GM18907 (cell line): Measurements from ENCODE around the gene ASB12.
"Not testable (repeated sequence)": the region's sequence is repeated elsewhere in the genome, so short reads cannot be mapped to it uniquely, and the experiment has no call there.

Source experiments
- ATAC-seq: cut with Tn5 transposase; IDR thresholded peaks from one replicate; pipeline ENCODE4 v1.9.1; 2021; ENCODE audit warnings: mild to moderate bottlenecking, moderate library complexity; ENCODE audit not compliant: unreplicated experiment

ASB12 gene

GRCh38 chrX:64230123-64230970 is at the start of gene ASB12:
Gene ASB12, minus strand, starts transcription at chrX:64230607. Its CDS starts 4,957 bp downstream, at chrX:64225650.
- ATAC-seq, result no peak

GRCh38 chrX:64265265-64265664 is 34.9 kb upstream of the ASB12 start:
- ATAC-seq, result no peak

GRCh38 chrX:64229154-64229553 is 1.3 kb downstream of the ASB12 start:
- no peak for ATAC-seq

- ATAC-seq, result no peak
Observed at GRCh38 chrX:64218023-64218422, 12.4 kb downstream of the ASB12 start.

- not testable (repeated sequence) for ATAC-seq
Observed at GRCh38 chrX:64213989-64214388, 16.4 kb downstream of the ASB12 start.

GRCh38 chrX:64206556-64207162 is 23.7 kb downstream of the ASB12 start:
- no peak for ATAC-seq

GRCh38 chrX:64205735-64206501 is 24.5 kb downstream of the ASB12 start:
- peak; percentile 94 for ATAC-seq

- ATAC-seq, result peak; percentile 54
Observed at GRCh38 chrX:64205441-64205734, 25.0 kb downstream of the ASB12 start, which contains the start of gene AMER1. Gene AMER1, minus strand, starts transcription at chrX:64205708. Its CDS starts 12,422 bp downstream, at chrX:64193286.

- ATAC-seq, result peak; percentile 17
Observed at GRCh38 chrX:64204701-64205440, 25.5 kb downstream of the ASB12 start.

- ATAC-seq, result no peak
Observed at GRCh38 chrX:64204252-64204651, 26.2 kb downstream of the ASB12 start.

GRCh38 chrX:64202808-64203325 is 27.5 kb downstream of the ASB12 start:
- ATAC-seq, result no peak

GRCh38 chrX:64198036-64198435 is 32.4 kb downstream of the ASB12 start:
- no peak for ATAC-seq

- ATAC-seq, result no peak
Observed at GRCh38 chrX:64196606-64197005, 33.8 kb downstream of the ASB12 start.

GRCh38 chrX:64195862-64196261 is 34.5 kb downstream of the ASB12 start:
- no peak for ATAC-seq

- ATAC-seq, result no peak
Observed at GRCh38 chrX:64192673-64193072, 37.7 kb downstream of the ASB12 start.

- ATAC-seq, result no peak
Observed at GRCh38 chrX:64192040-64192439, 38.4 kb downstream of the ASB12 start.

GRCh38 chrX:64191281-64192010 is 39.0 kb downstream of the ASB12 start:
- ATAC-seq, result no peak

GRCh38 chrX:64190136-64190740 is 40.2 kb downstream of the ASB12 start:
- ATAC-seq, result no peak

- ATAC-seq, result no peak
Observed at GRCh38 chrX:64188901-64189300, 41.5 kb downstream of the ASB12 start.

- no peak for ATAC-seq
Observed at GRCh38 chrX:64187762-64188150, 42.7 kb downstream of the ASB12 start.
